ENCODE measurements around the gene DOCK4.

DOCK4 gene

DNA sequence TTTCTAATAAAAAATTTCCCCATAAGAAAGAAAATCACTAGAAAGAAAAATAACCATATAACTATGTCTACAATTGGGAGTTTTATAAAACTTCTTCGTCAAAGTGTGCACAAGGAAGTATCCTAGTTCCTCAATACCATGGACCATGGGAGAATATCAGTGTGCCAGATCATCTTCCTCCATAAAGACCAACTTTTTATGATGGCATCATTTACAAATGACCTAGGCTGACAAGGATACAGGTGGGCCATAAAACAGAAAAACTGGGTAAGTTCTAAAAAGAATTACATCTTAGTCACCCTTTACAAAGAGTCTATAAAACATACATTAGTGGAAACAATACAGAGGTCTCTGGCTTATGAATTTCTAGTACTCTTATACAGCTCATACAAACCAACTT is 303.2 kb downstream of the DOCK4 start:
- Mint-ChIP-seq H3K27ac (no peak overlapping the region), H3K27me3 (ENCODE audit: low read depth, poor library complexity) (peaks cover 2% of the 10 kb centered on the region), H3K4me3 (no peak overlapping the region), H3K36me3 (ENCODE audit: low read depth) (peaks cover 59% of the 10 kb centered on the region), H3K9me3 (peaks cover 3% of the 10 kb centered on the region), H3K4me1 (no peaks in the 10 kb centered on the region)
- TF ChIP-seq, protein P1, sequence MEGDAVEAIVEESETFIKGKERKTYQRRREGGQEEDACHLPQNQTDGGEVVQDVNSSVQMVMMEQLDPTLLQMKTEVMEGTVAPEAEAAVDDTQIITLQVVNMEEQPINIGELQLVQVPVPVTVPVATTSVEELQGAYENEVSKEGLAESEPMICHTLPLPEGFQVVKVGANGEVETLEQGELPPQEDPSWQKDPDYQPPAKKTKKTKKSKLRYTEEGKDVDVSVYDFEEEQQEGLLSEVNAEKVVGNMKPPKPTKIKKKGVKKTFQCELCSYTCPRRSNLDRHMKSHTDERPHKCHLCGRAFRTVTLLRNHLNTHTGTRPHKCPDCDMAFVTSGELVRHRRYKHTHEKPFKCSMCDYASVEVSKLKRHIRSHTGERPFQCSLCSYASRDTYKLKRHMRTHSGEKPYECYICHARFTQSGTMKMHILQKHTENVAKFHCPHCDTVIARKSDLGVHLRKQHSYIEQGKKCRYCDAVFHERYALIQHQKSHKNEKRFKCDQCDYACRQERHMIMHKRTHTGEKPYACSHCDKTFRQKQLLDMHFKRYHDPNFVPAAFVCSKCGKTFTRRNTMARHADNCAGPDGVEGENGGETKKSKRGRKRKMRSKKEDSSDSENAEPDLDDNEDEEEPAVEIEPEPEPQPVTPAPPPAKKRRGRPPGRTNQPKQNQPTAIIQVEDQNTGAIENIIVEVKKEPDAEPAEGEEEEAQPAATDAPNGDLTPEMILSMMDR (IDR thresholded peaks at IDR 0.05) = no peak
- no peak for DNase-seq

DNA sequence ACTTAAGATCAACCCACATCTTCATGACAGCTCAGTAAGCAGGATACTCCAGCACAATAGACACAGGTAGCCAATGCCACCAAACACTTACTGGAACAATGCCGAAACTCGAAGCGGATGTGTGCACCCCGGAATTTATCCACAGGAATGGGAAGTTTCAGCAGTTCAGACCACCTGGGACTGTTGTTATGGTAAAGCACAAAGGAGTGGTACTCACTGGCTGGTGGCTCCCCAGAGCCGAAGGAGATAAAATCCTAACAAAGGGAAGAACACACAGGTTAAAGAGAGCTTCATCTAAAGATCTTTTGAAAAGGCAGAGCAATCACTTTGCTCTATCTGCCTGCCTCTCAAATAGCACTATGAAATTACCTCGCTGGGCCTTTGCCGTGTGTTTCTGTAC is 305.9 kb downstream of the DOCK4 start:
- Mint-ChIP-seq H3K4me3 (no peak overlapping the region), H3K4me1 (no peaks in the 10 kb centered on the region), H3K27me3 (ENCODE audit: low read depth, poor library complexity) (no peaks in the 10 kb centered on the region), H3K36me3 (ENCODE audit: low read depth) (peaks cover 60% of the 10 kb centered on the region), H3K27ac (peak overlapping the region; percentile 54), H3K9me3 (peaks cover 3% of the 10 kb centered on the region)
- no peak for DNase-seq
- TF ChIP-seq, protein P1 (IDR thresholded peaks at IDR 0.05) = no peak

DNA sequence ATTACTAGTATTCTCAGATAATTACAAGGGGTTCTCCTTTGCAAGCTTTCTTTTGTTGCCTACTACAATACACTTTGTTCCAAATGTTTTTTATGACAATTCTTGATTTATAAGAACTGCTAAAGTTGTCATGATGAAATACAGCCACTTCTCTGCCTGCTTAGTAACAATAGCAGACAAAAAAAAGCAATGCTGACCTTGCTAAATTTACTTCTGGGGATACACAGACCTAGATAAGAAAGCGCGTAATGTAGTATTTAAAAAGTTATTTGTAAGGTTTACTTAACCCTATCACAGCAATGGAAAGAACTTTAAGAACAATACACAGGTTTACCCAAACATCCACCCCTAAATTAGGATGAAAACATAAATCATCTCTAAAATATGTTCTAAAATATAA is 311.1 kb downstream of the DOCK4 start:
- peaks cover 39% of the 10 kb centered on the region for H3K36me3 Mint-ChIP-seq (ENCODE audit: low read depth)

DNA sequence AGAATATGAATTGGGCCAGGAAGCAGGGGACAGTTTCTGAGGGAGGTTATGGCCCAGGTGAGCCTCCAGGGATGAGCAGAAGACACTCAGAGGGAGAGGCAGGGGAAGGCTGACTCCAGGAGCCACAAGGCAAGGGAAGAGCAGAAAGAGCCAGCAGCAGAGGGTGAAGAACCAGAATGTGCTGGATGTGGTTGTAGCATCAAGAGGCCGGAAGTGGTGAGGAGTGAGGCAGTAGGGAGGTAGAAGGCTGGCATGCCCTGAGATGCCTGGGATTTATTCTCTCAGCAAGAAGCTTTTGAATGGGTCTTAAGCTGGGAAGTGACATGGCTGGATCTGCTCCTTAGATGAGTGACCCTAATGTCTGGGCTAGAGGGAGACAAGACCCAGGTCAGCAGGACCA is 311.7 kb downstream of the DOCK4 start:
- H3K9me3 Mint-ChIP-seq = no peaks in the 10 kb centered on the region
- H3K27me3 Mint-ChIP-seq (ENCODE audit: low read depth, poor library complexity) = peaks cover 4% of the 10 kb centered on the region
- peaks cover 39% of the 10 kb centered on the region for H3K36me3 Mint-ChIP-seq (ENCODE audit: low read depth)
- H3K4me1 Mint-ChIP-seq = peaks cover 5% of the 10 kb centered on the region
- H3K4me3 Mint-ChIP-seq = no peak overlapping the region
- TF ChIP-seq, protein P1 (IDR thresholded peaks at IDR 0.05) = no peak
- peak overlapping the region; percentile 17 for H3K27ac Mint-ChIP-seq
- no peak for DNase-seq

More for the DNA sequence above, 311.1 kb downstream of the DOCK4 start:
- DNase-seq = no peak
- Mint-ChIP-seq H3K9me3 (no peaks in the 10 kb centered on the region), H3K27me3 (ENCODE audit: low read depth, poor library complexity) (peaks cover 4% of the 10 kb centered on the region), H3K4me1 (peaks cover 5% of the 10 kb centered on the region), H3K4me3 (no peak overlapping the region), H3K27ac (no peak overlapping the region)
- TF ChIP-seq, protein P1 (IDR thresholded peaks at IDR 0.05) = no peak

DNA sequence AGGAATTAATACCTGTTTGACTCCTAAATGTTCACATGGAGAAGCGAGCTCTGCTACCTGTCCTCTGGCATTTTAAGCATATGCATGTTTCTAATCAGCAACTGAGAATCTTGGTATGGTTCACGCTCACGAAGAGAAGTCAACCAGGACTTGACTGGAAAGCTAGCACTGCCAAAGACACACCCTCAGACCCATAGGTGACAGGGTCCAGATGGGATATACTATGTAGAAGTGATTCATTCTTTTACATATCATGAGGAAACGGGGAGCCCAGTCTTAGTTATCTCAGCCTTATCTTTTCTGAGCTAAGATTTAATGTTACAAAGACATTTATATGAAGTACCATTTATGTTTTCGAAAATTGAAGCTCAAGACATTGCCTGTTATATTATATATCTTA is 313.0 kb downstream of the DOCK4 start:
- DNase-seq = no peak
- no peak overlapping the region for H3K27ac Mint-ChIP-seq
- H3K36me3 Mint-ChIP-seq (ENCODE audit: low read depth) = peaks cover 27% of the 10 kb centered on the region
- peaks cover 5% of the 10 kb centered on the region for H3K4me1 Mint-ChIP-seq
- H3K9me3 Mint-ChIP-seq = no peaks in the 10 kb centered on the region
- H3K27me3 Mint-ChIP-seq (ENCODE audit: low read depth, poor library complexity) = peaks cover 4% of the 10 kb centered on the region
- TF ChIP-seq, protein P1 (IDR thresholded peaks at IDR 0.05) = no peak
- no peak overlapping the region for H3K4me3 Mint-ChIP-seq

DNA sequence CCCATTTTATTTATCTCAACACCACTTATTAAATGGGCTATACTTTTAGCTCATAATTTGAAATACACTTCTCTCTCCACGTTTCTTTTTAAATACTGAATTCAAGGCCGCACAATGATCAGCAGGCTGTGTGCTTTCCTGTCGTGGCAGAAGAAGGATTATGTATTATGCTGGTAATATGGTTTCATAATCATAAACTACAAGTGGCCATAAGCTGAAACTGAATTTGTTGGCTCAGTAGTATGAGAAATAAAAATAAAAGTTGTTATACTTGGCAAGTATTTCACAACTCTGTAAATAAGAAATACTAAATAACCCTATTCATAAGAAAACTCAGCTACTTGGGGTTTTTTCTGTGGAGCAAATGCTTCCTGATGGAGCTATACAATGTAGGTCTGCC is 313.6 kb downstream of the DOCK4 start:
- TF ChIP-seq, protein P1 (IDR thresholded peaks at IDR 0.05) = no peak
- no peak for DNase-seq
- Mint-ChIP-seq H3K27ac (no peak overlapping the region), H3K27me3 (ENCODE audit: low read depth, poor library complexity) (peaks cover 4% of the 10 kb centered on the region), H3K36me3 (ENCODE audit: low read depth) (peaks cover 21% of the 10 kb centered on the region), H3K9me3 (no peaks in the 10 kb centered on the region), H3K4me1 (peaks cover 5% of the 10 kb centered on the region), H3K4me3 (no peak overlapping the region)
